Activated naive CD8-positive, alpha-beta T cell treated with anti-CD3 and anti-CD28 coated beads for 36 hours (primary cell): Measurements from ENCODE around the gene SOBP. TPM values are rescaled to one million over a fixed set of nuclear protein-coding genes. Genes with fewer than 3 reads are reported as not detected.
"Not testable (repeated sequence)": the region's sequence is repeated elsewhere in the genome, so short reads cannot be mapped to it uniquely, and the experiment has no call there.

Experiments used
- DNase-seq: peaks from one replicate; pipeline ENCODE4 v3.0.0; 2021
- H3K27ac Mint-ChIP-seq: one replicate; pipeline ENCODE4 v1.8.0; 2022; ENCODE audit warnings: mild to moderate bottlenecking, moderate library complexity, mixed read lengths
- H3K27me3 Mint-ChIP-seq: one replicate; pipeline ENCODE4 v1.8.0; 2022; ENCODE audit warnings: mild to moderate bottlenecking, mixed read lengths
- H3K36me3 Mint-ChIP-seq: one replicate; pipeline ENCODE4 v1.8.0; 2021; ENCODE audit warnings: mild to moderate bottlenecking, mixed read lengths
- H3K4me1 Mint-ChIP-seq: one replicate; pipeline ENCODE4 v1.8.0; 2021; ENCODE audit warnings: mixed read lengths
- H3K4me3 Mint-ChIP-seq: one replicate; pipeline ENCODE4 v1.8.0; 2022; ENCODE audit warnings: mild to moderate bottlenecking, moderate library complexity, mixed read lengths
- H3K9me3 Mint-ChIP-seq: one replicate; pipeline ENCODE4 v1.8.0; 2022; ENCODE audit warnings: mixed read lengths
- total RNA-seq, 2 experiments: library from RNA; stranded (reverse); gene quantifications; one replicate each; pipeline ENCODE4 v1.2.3, GENCODE V29; 2021

The SOBP gene
- total RNA-seq, 2 experiments from 2014 or later = 0.70 to 2.1 TPM

- no peak overlapping the region for H3K4me3 Mint-ChIP-seq
- no peak for DNase-seq
- no peaks in the 10 kb centered on the region for H3K9me3 Mint-ChIP-seq
- H3K36me3 Mint-ChIP-seq = peaks cover 2% of the 10 kb centered on the region
- H3K27ac Mint-ChIP-seq = no peak overlapping the region
- H3K27me3 Mint-ChIP-seq = no peaks in the 10 kb centered on the region
- peaks cover 2% of the 10 kb centered on the region for H3K4me1 Mint-ChIP-seq
Observed at GRCh38 chr6:107496892-107497684, 7.2 kb downstream of the SOBP start.

- Mint-ChIP-seq H3K27me3 (peaks cover 14% of the 10 kb centered on the region), H3K9me3 (no peaks in the 10 kb centered on the region), H3K36me3 (peaks cover 2% of the 10 kb centered on the region), H3K4me3 (no peak overlapping the region), H3K27ac (no peak overlapping the region), H3K4me1 (no peaks in the 10 kb centered on the region)
- DNase-seq = no peak
Observed at GRCh38 chr6:107504270-107505026, 14.5 kb downstream of the SOBP start.

GRCh38 chr6:107506145-107506544, 16.2 kb downstream of the SOBP start:
- Mint-ChIP-seq H3K9me3 (no peaks in the 10 kb centered on the region), H3K27ac (no peak overlapping the region), H3K4me3 (no peak overlapping the region), H3K27me3 (peaks cover 14% of the 10 kb centered on the region), H3K36me3 (no peaks in the 10 kb centered on the region), H3K4me1 (no peaks in the 10 kb centered on the region)
- no peak for DNase-seq

- Mint-ChIP-seq H3K36me3 (no peaks in the 10 kb centered on the region), H3K9me3 (no peaks in the 10 kb centered on the region), H3K27me3 (no peaks in the 10 kb centered on the region), H3K4me3 (no peak overlapping the region), H3K27ac (no peak overlapping the region), H3K4me1 (no peaks in the 10 kb centered on the region)
- DNase-seq = no peak
Observed at GRCh38 chr6:107509506-107509905, 19.6 kb downstream of the SOBP start.

- no peak for DNase-seq
- Mint-ChIP-seq H3K27ac (no peak overlapping the region), H3K4me1 (no peaks in the 10 kb centered on the region)
Observed at GRCh38 chr6:107510108-107510507, 20.2 kb downstream of the SOBP start.

GRCh38 chr6:107511511-107511993, 21.6 kb downstream of the SOBP start:
- no peak overlapping the region for H3K27ac Mint-ChIP-seq
- DNase-seq = no peak
- peaks cover 13% of the 10 kb centered on the region for H3K36me3 Mint-ChIP-seq
- H3K4me3 Mint-ChIP-seq = no peak overlapping the region
- H3K27me3 Mint-ChIP-seq = no peaks in the 10 kb centered on the region
- H3K4me1 Mint-ChIP-seq = no peaks in the 10 kb centered on the region
- peaks cover 12% of the 10 kb centered on the region for H3K9me3 Mint-ChIP-seq

More at GRCh38 chr6:107510108-107510507, 20.2 kb downstream of the SOBP start:
- no peaks in the 10 kb centered on the region for H3K27me3 Mint-ChIP-seq
- H3K9me3 Mint-ChIP-seq = peaks cover 5% of the 10 kb centered on the region
- no peak overlapping the region for H3K4me3 Mint-ChIP-seq
- H3K36me3 Mint-ChIP-seq = peaks cover 5% of the 10 kb centered on the region

- no peak for DNase-seq
- Mint-ChIP-seq H3K36me3 (peaks cover 13% of the 10 kb centered on the region), H3K27me3 (no peaks in the 10 kb centered on the region), H3K4me1 (no peaks in the 10 kb centered on the region), H3K9me3 (peaks cover 18% of the 10 kb centered on the region), H3K4me3 (no peak overlapping the region), H3K27ac (no peak overlapping the region)
Observed at GRCh38 chr6:107513214-107513613, 23.3 kb downstream of the SOBP start.

GRCh38 chr6:107515955-107516354, 26.0 kb downstream of the SOBP start:
- DNase-seq = no peak
- no peaks in the 10 kb centered on the region for H3K4me1 Mint-ChIP-seq
- H3K27me3 Mint-ChIP-seq = no peaks in the 10 kb centered on the region
- no peak overlapping the region for H3K27ac Mint-ChIP-seq
- peaks cover 18% of the 10 kb centered on the region for H3K9me3 Mint-ChIP-seq
- H3K4me3 Mint-ChIP-seq = no peak overlapping the region
- H3K36me3 Mint-ChIP-seq = peaks cover 13% of the 10 kb centered on the region

- H3K9me3 Mint-ChIP-seq = peaks cover 18% of the 10 kb centered on the region
- H3K36me3 Mint-ChIP-seq = peaks cover 13% of the 10 kb centered on the region
- no peak overlapping the region for H3K27ac Mint-ChIP-seq
- H3K4me3 Mint-ChIP-seq = no peak overlapping the region
- H3K4me1 Mint-ChIP-seq = no peaks in the 10 kb centered on the region
- DNase-seq = no peak
- no peaks in the 10 kb centered on the region for H3K27me3 Mint-ChIP-seq
Observed at GRCh38 chr6:107517274-107517673, 27.4 kb downstream of the SOBP start.

- not testable (repeated sequence) for H3K4me3 Mint-ChIP-seq, H3K27ac Mint-ChIP-seq, DNase-seq, H3K4me1 Mint-ChIP-seq, H3K27me3 Mint-ChIP-seq
- H3K36me3 Mint-ChIP-seq = peaks cover 13% of the 10 kb centered on the region
- H3K9me3 Mint-ChIP-seq = peaks cover 18% of the 10 kb centered on the region
Observed at GRCh38 chr6:107519224-107519623, 29.3 kb downstream of the SOBP start.

GRCh38 chr6:107520706-107521105, 30.8 kb downstream of the SOBP start:
- not testable (repeated sequence) for DNase-seq, H3K27me3 Mint-ChIP-seq, H3K4me1 Mint-ChIP-seq, H3K4me3 Mint-ChIP-seq, H3K27ac Mint-ChIP-seq, H3K36me3 Mint-ChIP-seq
- peaks cover 11% of the 10 kb centered on the region for H3K9me3 Mint-ChIP-seq

GRCh38 chr6:107523054-107523791, 33.3 kb downstream of the SOBP start:
- H3K36me3 Mint-ChIP-seq = no peaks in the 10 kb centered on the region
- DNase-seq = no peak
- no peaks in the 10 kb centered on the region for H3K4me1 Mint-ChIP-seq
- no peaks in the 10 kb centered on the region for H3K9me3 Mint-ChIP-seq
- no peak overlapping the region for H3K4me3 Mint-ChIP-seq
- H3K27me3 Mint-ChIP-seq = no peaks in the 10 kb centered on the region
- H3K27ac Mint-ChIP-seq = no peak overlapping the region

- no peaks in the 10 kb centered on the region for H3K9me3 Mint-ChIP-seq
- no peak overlapping the region for H3K27ac Mint-ChIP-seq
- H3K4me3 Mint-ChIP-seq = no peak overlapping the region
- H3K36me3 Mint-ChIP-seq = no peaks in the 10 kb centered on the region
- no peak for DNase-seq
- no peaks in the 10 kb centered on the region for H3K27me3 Mint-ChIP-seq
- no peaks in the 10 kb centered on the region for H3K4me1 Mint-ChIP-seq
Observed at GRCh38 chr6:107523794-107524193, 33.9 kb downstream of the SOBP start.

GRCh38 chr6:107524626-107525025, 34.7 kb downstream of the SOBP start:
- no peak for DNase-seq
- H3K27me3 Mint-ChIP-seq = no peaks in the 10 kb centered on the region
- H3K4me3 Mint-ChIP-seq = no peak overlapping the region
- no peaks in the 10 kb centered on the region for H3K4me1 Mint-ChIP-seq
- H3K36me3 Mint-ChIP-seq = no peaks in the 10 kb centered on the region
- no peak overlapping the region for H3K27ac Mint-ChIP-seq
- H3K9me3 Mint-ChIP-seq = no peaks in the 10 kb centered on the region

GRCh38 chr6:107531868-107532267, 42.0 kb downstream of the SOBP start:
- H3K9me3 Mint-ChIP-seq = no peaks in the 10 kb centered on the region
- no peaks in the 10 kb centered on the region for H3K4me1 Mint-ChIP-seq
- no peak overlapping the region for H3K4me3 Mint-ChIP-seq
- H3K27ac Mint-ChIP-seq = no peak overlapping the region
- no peaks in the 10 kb centered on the region for H3K36me3 Mint-ChIP-seq
- no peak for DNase-seq
- no peaks in the 10 kb centered on the region for H3K27me3 Mint-ChIP-seq
